HFF-Myc (cell line): ENCODE data around the gene GALNT10.

Source experiments
- DNase-seq: peaks from one replicate; pipeline ENCODE4 v3.0.0-alpha.2; 2011; ENCODE audit warnings: low read depth; ENCODE audit errors: extremely low read depth
- H3K4me3 ChIP-seq: replicated peaks from 2 replicates; pipeline ENCODE4 v1.5.1; 2011; ENCODE audit warnings: low read depth, mild to moderate bottlenecking, control low read depth, low read length
- TF ChIP-seq, protein P1 (sequence below): IDR thresholded peaks from 2 replicates; pipeline ENCODE4 v1.5.1; 2012; ENCODE audit warnings: mild to moderate bottlenecking, low read depth, low read length, control low read depth; ENCODE audit errors: missing control alignments

GALNT10 gene

DNA sequence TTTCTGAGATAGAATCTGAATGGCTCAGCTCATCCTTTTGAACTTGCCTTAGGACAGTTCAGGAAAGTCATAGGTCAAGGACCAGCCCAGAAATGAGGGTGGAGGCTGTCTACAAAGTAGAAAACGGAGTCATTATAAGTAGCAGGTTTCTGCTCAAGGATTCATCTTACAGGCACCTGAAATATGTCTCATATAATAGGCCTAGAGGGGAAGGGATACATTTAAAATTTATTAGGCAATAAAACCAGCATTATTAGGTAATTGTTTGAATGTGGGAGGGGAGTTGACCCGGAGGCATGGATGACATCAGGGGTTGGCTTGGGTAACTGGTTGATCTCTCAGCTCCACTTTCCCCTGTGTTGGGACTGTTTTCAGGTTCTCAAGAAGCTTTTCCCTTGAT, 11.9 kb upstream of the GALNT10 start:
- no peak for DNase-seq
- H3K4me3 ChIP-seq, result no peak overlapping the region
- TF ChIP-seq, protein P1, sequence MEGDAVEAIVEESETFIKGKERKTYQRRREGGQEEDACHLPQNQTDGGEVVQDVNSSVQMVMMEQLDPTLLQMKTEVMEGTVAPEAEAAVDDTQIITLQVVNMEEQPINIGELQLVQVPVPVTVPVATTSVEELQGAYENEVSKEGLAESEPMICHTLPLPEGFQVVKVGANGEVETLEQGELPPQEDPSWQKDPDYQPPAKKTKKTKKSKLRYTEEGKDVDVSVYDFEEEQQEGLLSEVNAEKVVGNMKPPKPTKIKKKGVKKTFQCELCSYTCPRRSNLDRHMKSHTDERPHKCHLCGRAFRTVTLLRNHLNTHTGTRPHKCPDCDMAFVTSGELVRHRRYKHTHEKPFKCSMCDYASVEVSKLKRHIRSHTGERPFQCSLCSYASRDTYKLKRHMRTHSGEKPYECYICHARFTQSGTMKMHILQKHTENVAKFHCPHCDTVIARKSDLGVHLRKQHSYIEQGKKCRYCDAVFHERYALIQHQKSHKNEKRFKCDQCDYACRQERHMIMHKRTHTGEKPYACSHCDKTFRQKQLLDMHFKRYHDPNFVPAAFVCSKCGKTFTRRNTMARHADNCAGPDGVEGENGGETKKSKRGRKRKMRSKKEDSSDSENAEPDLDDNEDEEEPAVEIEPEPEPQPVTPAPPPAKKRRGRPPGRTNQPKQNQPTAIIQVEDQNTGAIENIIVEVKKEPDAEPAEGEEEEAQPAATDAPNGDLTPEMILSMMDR, result no peak

DNA sequence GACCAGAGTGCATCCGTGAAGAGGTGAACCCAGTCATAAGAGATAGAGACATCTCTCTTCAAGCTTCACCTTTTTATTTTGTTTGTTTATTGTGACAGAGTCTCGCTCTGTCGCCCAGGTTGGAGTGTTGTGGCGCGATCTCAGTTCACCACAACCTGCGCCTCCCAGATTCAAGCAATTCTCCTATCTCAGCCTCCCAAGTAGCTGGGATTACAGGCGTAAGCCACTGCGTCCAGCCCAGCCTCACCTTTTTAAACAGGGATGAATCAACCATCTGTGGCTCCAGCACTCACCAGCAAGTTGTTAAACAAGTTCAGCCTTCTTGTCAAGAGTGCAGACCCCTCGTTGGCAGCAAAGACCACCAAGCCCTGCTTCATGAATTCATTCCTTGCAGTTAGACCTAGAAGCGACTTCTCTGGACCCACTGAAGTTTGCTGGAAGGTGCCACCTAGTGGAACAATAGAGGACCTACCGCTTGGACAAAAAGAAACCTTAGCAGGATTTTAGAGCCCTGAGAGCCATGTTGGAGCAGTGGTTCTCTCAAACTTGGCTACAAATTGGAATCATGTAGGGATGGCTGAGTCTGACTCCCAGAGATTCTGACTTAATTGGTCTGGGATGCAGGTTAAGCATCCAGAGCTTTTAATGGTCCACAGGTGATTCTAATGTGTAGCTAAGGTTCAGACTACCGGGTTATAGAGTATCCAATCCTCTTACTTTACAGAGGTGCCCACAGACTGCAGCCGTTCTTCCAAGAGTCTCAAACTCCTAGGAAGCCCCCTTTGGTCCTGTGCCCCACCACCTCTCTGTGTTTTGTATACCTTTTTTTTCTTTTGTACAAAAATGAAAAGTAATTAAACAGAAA, 10.5 kb upstream of the GALNT10 start:
- TF ChIP-seq, protein P1, result peak; percentile 81
- no peak for DNase-seq
- H3K4me3 ChIP-seq, result no peak overlapping the region

DNA sequence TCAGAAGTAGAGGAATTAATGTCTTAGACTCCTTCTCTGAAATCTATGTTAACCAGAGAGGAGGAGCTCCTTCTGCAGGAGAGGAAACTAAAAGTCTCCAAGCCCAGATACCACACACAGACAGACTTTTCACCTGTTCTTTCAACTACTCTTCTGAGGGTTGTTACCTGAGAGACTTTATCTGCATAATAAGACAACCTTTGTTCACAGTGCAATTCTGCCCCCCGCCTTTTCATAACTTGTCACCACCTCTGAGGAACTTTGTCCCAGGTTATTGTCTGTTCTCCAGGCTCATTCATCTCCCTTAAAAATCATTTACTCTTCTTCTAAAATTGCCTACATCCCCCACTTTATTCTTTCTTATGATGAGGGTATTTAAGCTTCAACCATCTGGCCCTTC, 9.4 kb upstream of the GALNT10 start:
- TF ChIP-seq, protein P1, result no peak
- H3K4me3 ChIP-seq, result no peak overlapping the region
- no peak for DNase-seq

DNA sequence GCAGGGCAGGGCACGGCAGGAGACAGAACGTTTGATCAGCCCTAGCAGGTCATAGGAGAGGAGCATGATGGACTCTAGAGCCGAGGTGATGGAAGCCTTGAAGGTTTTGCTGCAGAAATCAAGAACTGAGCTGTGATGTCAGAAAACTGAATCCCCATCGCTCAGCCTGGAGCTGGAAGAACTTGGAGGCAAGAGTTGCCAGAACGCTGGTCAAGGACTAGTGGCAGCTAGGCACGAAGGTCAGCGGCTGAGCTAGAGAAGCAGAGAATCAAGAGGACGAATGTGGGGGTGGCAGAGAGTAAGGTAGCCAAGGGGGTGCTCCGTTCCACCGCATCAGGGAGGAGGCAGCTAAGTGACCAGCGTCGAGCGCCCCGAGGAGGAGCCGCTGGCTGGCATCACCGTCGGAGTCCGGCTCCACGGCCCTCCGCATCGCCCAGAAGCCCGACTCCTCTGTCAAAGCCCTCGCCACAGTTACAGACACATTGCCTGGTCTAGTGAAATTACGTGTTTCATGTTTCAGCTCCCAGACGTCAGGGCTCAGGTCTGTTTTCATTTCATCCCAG, 1.2 kb upstream of the GALNT10 start:
- H3K4me3 ChIP-seq, result peak overlapping the region; percentile 68
- DNase-seq, result no peak
- TF ChIP-seq, protein P1, result no peak

DNA sequence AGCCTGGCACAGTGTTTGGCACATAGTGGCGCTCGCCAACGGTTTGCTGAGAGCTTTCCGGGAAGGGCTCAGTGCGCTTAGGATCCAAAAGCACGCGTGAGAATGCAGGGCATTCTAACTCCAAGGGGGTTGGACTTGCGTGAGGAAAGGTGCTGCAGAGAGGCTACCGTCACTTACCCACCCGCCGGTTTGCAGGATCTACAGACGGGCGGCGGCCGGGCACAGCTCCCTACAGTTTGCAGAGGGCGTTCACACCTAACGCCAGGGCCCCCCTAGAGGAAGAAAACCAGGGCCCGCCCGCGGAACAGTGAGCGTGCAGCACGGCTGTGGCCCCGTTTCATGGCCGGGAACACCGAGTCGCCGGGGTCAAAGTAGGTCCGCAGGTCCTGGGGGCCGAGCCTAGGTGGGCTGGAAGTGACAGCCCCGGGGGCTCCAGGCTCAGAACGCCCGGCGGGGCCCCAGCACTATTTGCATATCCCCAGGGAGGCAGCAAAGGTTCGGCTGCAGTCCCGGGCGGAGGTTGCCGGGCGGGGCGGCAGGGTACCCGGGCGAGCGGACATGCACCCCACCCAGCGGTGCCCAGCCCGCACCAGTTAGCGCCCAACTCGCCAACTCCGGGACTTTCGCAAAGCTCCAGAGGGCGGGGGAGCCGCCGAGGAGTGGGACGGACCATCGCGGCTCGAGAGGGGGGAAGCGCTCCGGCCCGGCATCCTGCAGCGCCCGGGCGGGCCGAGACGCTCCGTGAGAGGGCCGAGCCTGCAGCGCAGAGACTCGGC, 526 bp upstream of the GALNT10 start:
- TF ChIP-seq, protein P1, result peak; percentile 51
- H3K4me3 ChIP-seq, result peak overlapping the region; percentile 68
- no peak for DNase-seq

DNA sequence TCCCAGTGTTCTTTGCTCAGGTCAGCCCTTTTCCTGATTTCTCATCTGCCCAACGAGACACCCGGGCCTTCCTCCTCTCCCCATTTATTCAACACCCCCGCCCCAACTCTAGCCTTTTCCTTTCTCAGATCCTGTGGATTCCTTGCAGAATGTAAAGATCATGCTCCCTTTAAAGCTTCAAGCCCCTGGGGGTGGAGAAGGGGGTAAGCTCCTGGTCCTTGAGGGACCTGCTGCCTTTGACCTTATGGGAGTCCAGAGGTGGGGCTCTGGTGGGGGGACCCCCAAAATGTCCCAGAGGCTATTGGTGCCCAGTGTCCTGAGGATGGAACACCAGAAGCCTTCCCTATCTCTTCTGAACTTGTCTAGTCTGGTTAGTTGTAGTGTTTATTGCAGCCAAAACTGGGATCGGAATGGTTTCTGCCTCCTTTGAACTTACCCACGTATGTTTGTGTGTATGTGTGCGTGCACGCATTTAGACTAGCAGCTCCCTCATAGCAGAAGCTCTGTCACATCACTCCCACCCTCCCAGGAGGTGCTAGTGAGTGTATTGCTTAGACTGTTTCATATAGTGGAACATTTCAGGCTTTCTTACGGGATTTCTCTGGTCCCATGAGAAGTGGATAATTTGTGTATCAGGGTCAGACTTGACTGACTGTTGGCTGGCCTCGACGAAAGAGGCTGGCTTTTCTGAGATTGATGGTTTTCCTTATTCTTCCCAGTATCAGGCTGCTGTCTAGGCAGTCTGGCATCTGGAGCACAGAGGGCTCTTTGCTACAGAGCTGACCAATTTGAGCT, 1.1 kb downstream of the GALNT10 start:
- peak overlapping the region; percentile 66 for H3K4me3 ChIP-seq
- no peak for DNase-seq
- TF ChIP-seq, protein P1, result no peak
